ENCODE data around the gene CDC42BPA.
"Not testable (repeated sequence)": the region's sequence is repeated elsewhere in the genome, so short reads cannot be mapped to it uniquely, and the experiment has no call there.

The CDC42BPA gene

DNA sequence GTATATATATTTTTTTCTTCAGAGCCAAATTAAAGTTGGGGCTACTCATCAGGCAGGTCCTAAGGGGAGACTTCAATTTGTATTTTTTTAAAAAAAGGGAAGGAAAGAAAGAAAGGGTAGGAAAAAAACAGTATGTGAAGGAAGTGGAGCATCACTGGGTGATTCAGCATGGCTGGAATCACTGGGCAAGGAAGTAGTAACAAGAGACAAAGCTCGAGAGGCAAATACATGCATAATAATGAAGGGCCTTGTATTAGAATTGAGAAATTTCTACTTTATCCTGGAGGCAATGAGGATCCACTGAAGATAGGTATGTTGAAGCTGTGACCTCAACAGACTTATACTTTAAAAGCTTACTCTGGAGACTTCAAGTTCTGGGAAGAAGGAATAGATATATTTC lies 193.8 kb downstream of the CDC42BPA start:
- DNase-seq, result no peak

DNA sequence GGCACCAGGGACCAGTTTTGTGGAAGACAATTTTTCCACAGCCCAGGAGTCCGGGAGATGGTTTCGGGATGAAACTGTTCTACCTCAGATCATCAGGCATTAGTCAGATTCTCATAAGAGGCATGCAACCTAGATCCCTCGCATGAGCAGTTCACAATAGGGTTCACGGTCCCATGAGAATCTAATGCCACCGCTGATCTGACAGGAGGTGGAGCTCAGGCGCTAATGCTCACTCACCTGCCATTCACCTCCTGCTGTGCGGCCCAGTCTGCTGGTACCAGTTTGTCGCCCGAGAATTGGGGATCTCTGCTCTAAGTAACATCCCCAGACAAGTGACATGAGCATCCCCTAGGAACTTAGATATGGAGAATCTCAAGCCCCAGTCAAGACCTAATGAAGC lies 197.5 kb downstream of the CDC42BPA start:
- DNase-seq, result no peak

DNA sequence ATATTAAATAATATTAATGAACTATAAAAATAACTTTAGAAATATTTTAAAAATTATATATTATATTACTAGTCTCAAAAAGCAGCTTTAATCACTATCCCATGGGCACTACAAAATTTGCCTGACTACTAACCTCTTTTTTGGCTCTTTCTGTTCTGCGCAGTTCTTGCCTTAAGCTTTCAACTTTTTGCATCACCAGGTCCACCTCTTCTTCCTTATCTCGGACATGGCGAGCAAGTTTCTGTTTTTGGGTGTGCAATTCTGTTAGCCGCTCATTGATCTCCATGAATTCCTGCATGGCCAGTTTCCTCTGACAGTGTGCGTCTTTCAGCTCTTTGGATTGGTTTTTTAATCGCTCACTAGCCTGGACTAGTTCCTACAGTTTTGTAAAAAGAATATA lies 205.8 kb downstream of the CDC42BPA start:
- no peak for DNase-seq

DNA sequence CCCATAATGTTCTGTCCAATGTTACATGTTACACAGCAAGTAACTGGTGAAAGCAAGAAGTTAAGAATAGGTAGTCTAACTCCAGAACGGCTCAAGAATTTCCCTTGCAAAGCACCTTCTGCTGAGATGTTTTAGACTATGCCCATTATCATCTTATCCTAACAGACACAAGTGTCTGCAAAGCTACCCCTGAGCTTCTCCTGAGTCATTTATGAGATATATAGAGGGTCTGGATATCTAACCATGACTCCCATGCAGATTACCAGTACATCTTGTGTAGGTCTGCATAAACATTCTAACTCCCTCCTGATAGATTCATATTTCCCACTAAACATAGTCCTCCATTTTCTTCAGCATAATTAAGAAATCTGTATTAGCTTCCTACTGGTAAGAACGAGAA lies 206.5 kb downstream of the CDC42BPA start:
- DNase-seq, result no peak

DNA sequence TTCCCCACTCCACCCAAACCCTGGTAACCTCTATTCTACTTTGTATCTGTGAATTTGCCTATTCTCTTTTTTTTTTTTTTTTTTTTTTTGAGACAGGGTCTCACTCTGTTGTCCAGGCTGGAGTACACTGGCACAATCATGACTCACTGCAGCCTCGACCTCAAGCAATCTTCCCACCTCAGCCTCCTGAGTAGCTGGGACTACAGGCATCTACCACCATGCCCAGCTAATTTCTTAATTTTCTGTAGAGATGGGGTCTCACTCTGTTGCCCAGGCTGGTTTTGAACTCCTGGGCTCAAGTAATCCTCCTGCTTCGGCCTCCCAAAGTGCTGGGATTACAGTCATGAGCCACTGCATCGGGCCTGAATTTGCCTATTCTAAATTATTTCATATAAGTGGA lies 213.0 kb downstream of the CDC42BPA start:
- DNase-seq, result not testable (repeated sequence)

DNA sequence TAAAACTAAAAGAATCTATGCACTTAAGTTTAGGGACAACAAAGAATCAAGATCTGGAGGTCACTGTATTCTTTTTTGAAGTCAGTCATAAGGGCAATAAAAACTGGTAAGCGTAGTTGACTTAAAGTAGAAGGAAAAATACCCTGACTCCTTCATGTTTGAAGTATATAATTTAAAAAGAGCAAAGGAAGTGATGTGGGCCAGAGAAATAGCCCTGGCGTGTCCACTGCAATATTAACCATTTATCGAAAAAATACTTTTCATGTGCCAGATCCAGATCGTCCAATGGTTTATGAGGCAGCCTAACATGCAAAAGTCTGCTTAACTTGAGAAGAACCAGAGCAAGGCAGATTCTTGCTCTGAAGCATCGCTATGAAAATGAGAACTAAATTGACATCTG lies 216.2 kb downstream of the CDC42BPA start:
- DNase-seq, result no peak

DNA sequence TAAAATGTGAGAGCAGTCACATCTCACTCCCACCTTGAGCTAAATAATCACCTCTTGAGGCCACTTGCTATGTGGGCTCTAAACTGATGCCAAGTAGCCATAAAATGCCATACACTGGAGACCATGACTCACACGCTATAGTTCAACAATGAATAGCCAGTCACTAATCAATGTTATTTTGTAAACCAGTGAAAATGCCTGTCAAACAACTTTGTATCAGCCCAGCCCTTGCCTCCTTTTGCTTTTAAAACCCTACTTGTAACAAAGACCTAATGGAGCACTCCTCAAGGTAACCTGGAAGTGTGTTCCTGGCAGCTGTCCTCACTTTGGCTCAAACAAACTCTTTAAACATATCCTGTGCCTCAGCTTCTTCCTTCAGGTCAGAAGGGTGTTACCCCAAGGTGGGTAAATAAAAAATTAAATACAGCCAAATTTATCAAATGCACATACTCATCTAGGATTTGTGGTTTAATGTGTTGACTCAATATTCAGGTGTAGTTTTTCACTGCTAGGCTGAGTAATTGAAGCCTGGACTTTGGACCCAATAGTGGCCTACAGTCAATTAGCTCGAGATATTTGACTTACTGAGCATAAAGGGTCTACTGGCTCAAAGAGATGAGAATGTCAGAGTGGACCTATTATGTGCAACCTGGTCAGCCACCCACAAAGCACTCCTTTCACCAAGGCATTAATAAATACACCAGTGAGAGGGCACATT lies 223.9 kb downstream of the CDC42BPA start:
- no peak for DNase-seq

DNA sequence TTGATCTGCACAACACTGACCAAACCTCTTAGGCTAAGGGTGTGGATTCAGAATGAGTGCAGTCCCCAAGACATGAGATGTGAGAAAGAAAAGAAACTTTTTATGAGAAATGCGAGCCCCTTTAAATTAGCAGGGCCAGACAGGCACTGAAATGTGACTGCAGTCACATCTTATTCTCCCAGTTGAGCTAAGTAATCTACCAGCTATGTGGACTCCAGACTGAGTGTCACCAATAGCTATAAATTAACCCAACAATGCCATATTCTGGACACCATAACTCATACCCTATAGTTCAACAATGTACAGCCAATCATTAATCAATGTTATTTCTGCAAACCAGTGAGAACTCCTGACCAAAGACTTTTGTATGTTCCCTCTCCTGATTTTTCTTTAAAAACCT lies 225.0 kb downstream of the CDC42BPA start:
- no peak for DNase-seq

DNA sequence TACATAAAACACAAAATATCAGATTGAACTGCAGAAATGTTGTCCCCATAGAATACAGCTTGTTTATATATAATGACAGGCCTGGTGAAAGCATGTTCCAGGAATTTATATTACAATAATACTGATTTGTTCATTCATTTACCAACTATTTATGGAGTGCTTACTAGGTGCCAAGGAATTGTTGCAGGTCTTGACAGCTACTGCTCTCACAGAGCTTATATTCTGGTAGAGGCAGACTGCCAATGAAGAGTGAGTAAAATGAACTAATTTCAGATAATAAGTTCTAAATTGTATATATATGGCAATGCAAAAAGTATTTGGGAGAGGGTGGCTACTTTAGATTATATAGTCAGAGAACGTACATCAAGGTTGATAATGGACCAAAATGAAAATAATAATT lies 226.2 kb downstream of the CDC42BPA start:
- no peak for DNase-seq

DNA sequence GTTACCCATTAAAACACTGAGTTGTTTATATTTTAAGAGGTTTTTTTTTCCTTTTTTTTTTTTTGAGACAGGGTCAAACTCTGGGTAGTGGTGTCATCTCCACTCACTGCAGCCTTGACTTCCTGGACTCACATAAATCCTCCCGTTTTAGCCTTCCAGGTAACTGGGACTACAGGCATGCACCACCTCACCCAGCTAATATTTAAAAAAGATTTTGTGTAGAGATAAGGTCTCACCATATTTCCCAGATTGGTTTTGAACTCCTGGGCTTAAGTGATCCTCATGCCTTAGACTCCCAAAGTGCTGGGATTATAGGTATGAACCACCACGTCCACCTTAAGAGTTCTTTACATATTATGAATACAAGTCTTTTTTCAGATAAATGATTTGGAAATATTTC lies 231.7 kb downstream of the CDC42BPA start:
- no peak for DNase-seq

DNA sequence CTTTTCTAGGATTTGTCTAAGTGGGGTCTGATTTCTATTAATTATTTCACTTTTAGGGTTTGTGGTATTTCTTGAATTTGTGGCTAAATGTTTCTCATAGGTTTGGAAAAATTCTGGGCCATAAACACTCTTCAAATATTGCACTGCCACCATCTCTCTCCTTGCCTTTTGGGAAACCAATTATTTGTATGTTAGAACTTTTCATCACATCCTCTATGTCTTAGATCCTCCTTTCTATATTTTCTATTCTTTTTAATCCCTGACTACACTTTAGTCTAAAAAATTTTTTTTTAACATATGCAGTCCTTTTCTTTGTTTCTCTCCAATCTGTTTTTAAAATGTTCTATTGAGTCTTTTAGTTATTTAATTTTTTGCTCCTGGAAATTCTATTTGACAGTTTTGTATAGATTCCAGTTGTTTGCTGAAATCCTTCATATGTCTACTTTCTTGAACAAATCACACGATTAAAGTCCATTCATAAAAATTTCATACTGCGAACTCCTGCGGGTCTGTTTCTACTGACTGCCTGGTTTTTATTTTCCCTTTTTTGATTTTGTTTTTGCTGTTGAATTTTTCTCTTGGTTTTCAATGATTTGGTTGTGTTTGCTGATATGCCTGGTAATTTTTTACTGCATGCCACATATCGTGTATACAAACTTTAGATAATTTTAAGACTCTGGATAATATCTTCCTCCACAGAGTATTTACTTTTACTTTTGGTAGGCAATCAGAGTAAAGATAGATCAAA lies 235.1 kb downstream of the CDC42BPA start:
- DNase-seq, result no peak

DNA sequence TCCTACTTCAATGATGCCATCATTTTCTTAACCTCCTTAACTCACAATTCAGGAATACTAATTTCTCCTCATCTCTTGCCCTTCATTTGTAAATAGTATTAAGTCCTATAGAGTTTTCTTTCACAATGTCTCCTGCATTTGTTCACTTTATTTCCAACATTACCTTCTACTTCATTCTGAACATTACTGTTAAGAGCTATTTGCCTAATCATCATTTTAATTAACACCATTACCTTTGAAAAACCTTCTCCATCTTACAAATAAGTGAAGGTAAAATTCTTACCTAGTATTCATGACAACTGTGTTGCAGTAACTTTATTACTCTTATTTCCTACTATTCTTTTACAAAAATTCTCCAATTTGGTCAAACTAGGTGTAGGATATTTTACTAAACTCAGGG lies 240.5 kb downstream of the CDC42BPA start:
- no peak for DNase-seq

DNA sequence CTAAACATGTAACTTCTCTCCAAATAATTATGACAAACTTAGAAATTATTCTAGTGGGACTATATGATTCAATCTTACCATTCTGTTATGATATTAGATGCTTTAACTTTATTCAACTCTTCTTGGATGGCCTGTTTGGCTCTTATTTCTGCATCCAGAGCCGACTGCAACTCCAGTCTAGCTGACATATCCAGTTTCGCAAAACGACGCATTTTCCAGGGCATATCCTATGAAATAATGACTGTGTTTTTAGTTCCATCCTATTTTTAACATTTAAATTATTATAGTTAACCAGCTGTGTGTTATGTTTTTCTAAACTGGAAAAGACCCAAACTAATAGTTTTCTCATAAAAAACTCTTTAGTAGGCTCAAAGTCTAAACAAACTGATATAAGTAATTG lies 244.5 kb downstream of the CDC42BPA start:
- DNase-seq, result no peak

DNA sequence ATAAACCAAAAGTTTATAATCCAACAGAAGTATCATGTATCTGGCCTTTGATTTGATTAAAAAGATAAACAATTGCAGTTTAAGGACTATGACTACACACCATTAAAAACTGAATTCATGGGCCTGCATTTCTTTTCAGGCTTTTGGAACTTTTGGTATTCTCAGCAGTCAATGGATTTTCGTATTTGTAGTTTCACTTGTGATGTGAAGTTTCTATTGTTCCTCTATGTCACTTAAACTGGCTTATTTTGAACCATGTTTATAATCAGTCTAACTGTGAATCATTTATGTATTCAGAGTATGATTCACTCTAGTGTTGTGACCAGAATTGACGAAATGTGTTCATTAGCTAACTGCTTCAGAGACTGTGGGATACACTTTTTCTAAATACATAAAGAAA lies 245.3 kb downstream of the CDC42BPA start:
- DNase-seq, result no peak

DNA sequence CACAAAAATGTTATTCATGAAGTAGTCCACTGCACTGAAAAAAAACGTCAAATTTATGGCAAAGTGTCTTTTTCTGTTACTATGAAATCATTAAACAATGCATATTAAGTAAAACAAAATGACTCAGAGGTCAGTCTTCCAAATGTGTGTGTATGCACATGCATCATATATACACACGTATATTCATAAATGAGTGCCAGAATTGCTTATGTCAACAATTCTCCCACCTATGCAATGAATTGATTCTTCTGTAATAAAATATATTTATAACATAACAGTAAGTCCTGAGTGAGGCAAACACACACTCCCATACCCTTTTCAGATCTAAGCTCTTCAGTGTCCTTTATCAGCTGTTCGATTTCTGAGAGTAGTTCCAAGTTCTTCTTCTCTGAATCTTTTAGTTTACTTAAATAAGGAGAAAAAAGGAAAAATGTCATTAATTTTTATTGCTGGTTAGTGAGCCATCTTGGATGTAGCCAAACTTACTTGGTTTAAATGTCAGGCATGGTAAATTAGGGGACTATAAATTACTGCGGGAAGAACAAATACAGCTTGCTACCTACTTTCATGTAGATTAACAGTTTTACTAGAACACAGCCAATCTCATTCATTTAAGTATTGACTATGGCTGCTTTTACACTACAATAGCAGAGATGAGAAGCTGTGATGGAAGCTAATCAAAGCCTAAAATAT lies 246.3 kb downstream of the CDC42BPA start:
- no peak for DNase-seq

DNA sequence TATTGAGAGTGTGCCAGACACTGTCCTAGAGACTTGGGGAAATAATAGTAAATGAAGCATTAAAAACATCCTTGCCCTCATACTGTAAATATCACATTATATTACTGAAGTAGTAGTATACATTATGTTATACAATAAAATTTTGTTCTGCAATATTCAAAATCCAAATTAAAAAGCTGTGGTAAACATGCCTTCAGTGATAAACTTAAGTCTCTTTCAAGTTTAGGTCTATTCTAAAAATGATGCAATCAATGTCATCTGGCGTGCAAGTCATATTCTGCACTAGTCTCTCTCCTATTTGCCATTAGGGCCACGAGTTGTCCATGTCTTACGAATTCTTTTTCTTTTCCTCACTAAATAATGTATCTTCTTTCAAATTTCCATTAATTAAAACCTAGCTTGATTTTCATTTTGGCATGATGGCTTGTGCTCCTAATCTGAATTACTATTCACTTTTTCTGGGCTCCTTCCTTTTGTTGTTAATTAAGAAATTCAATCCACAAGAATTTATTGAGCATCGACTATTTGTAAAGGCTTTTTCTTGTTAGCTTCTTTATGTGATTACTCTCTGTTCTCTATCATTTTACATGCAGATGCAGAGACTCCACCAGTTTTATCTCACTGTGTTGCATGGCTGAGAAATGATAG lies 247.5 kb downstream of the CDC42BPA start:
- no peak for DNase-seq

DNA sequence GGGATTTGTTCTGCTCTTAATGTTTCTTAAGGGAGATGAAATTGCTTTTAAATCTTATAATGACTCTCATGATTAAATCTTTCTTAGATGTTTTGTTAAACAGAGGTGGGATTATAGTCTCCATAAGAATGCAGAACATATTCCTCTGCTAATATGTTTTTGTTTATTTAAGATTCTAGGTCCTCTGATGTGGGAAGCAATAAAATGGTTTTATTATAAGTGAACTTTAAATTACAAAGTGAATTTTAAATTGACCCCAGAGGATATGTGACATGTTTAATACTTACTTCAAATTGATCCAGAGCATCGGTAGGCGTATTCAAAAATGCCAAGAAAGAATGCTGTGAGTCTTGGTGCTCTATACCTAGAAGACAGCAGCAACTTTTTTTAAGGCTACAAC lies 248.8 kb downstream of the CDC42BPA start:
- DNase-seq, result no peak

DNA sequence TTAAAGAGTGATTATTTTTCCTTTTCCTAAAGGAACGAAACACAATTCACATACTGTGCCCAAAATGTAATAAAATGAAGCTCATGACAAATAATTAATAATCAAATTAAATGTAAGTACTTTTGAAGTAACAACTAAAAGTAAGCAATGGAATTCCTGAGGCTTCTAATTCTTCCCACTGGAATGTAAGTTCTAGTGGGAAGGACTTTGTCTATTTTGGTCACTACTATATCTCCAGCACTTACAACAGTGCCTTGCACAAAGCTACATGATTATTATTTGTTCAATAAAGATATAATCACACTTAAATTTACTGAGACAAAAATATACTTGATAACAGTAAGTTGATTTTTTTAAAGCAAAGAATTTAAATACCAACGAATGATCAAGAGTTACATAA lies 249.4 kb downstream of the CDC42BPA start:
- no peak for DNase-seq

DNA sequence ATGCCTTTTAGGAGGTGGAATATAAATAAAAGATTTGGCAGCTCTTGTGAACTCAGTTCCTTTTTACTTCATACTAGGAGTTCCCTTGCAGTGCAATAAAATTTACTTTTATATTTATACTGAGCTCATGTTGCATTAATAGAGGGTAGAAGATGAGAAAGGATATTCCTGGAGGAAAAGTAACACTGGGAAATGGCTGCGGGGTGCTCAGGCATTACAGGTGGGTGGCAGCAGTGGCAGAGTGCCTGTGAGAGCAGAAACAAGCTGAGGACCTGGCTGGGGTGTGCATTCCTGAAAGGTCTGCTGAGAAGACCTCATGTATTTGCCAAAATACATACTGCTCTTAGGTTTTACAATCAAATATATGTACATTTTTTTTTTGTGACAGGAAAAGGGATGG lies 251.3 kb downstream of the CDC42BPA start:
- no peak for DNase-seq

DNA sequence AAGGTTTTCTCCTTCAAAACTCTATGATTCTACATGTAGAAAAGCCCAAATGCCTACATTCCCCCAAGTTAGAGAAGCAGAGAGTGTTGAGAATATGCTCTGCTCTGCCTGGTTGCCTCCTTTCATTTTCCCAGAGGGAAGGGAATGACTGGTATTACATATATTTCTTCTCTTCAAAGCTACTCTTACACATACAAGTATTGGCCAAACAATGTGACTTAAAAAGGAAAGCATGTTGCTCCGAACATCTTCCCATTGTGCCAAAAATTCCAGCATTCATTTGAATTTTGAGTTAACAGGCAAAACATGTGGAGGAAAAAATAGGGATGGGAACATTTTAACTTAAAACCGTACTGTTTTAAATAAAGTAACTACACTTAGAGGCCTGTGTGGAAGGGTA lies 253.0 kb downstream of the CDC42BPA start:
- DNase-seq, result no peak

DNA sequence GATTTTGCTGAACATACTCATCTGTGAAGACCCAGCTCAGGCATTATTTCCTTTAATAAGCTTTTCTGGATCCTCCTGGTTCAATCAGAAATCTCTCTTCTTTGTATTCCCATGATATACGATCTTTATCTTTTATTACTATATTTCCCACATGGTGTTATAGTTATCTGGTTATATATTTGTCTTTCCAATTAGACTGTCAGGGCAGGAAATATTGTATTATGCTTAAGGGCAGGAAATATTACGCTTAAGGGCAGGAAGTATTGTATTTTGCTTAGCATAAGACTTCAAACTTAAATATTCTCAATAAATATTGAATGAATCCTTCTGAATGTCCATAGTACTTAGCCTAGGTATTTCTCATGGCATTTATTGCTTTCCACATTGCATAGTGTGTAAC lies 256.0 kb downstream of the CDC42BPA start:
- no peak for DNase-seq

DNA sequence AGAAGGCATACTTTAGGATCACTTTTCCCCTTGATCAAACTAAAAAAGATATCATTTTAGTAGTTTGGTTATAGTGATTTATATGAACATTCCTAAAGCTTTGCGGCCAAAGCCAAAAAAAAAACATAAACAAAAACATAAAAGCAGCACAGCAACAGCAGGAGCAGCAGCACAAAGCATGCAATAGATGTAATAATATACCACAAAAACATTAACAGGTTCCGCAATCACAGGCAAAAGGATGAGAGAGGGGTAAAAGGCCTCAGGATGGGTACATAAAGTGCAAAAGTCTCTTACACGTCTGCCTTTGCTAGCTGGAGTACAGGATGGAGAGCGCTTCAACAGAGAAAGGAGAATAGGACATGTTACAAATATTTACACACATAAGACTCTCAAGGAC lies 259.2 kb downstream of the CDC42BPA start:
- DNase-seq, result no peak

DNA sequence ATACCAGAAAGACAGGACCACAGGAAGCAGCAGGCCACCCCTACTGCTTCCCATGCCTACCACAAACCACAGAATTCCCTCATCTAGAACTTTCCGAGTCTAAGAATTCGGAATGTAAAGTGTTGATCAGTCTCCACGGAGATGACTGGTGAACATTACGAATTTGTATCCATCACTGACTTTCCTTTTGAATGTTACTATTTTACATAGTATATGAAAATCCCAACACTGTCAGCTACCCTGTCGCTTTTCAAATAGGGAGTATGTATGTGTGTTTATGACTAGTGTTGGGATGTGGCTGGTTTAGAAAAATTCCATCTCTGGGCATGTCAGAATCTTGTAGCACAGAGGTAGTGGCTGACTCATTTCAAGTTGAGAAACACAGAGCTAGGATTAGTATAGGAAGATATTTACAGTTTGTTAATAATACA lies 260.0 kb downstream of the CDC42BPA start:
- no peak for DNase-seq

DNA sequence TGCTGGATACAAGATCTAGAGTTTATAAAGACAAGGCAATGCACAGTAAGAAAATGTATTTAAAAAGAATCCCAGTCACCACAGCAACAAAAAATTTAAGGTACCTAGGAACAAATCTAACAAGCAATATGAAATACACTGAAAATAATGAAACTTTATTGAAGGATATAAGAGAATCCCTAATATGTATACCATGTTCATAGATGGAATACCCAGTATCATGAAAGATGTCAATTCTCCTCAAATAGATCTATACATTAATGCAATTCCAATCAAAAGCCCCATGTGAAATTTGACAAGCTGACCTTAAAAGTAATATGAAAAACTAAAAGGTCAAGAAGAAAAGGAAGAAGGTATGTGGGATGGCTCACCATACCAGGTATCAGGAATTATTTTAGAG lies 269.0 kb downstream of the CDC42BPA start:
- DNase-seq, result no peak

All from stimulated activated CD4-positive, alpha-beta T cell treated with anti-CD3 and anti-CD28 coated beads, Interleukin-4, amount 100 ng/mL, for 24 hours (primary cell).